A549 (cell line): ENCODE results near the gene EBF3.

Source experiments
- CEBPB ChIP-seq, 2 experiments: fragments of >200 bp in 1 of 2; sonication (Bioruptor Twin) in 1 of 2; formaldehyde crosslinking in 1 of 2; IDR thresholded peaks; 2 replicates each; pipeline ENCODE4 v1.6.1; 2012 to 2016
- CHD4 ChIP-seq: fragments of 200-600 bp; sonication (generic); IDR thresholded peaks from 2 replicates; pipeline ENCODE4 v1.6.1; 2016; ENCODE audit warnings: antibody characterized with exemption, mild to moderate bottlenecking, borderline replicate concordance
- E2F6 ChIP-seq: IDR thresholded peaks from 2 replicates; pipeline ENCODE4 v1.6.1; 2012; ENCODE audit warnings: low read depth, borderline replicate concordance
- EP300 ChIP-seq, 2 experiments: fragments of >200 bp; sonication (Bioruptor Twin); formaldehyde crosslinking; IDR thresholded peaks; 2 replicates in 1 of 2; 3 replicates in 1 of 2; pipeline ENCODE4 v1.6.1; 2016 to 2017
- ESRRA ChIP-seq: fragments of 150-350 bp; IDR thresholded peaks from 2 replicates; pipeline ENCODE4 v1.6.1; 2014; ENCODE audit warnings: mild to moderate bottlenecking, low read length, borderline replicate concordance
- GATA3 ChIP-seq: IDR thresholded peaks from 2 replicates; pipeline ENCODE4 v1.6.1; 2012; ENCODE audit warnings: borderline replicate concordance
- POLR2A ChIP-seq: IDR thresholded peaks from 2 replicates; pipeline ENCODE4 v1.6.1; 2012; ENCODE audit warnings: mild to moderate bottlenecking, low read length
- RFX5 ChIP-seq: fragments of 450-650 bp; IDR thresholded peaks from 2 replicates; pipeline ENCODE4 v1.7.1; 2014; ENCODE audit warnings: antibody characterized with exemption, mild to moderate bottlenecking, moderate library complexity
- TF ChIP-seq, protein P1 (sequence below): fragments of 200-600 bp; sonication (generic); IDR thresholded peaks from 2 replicates; pipeline ENCODE4 v1.6.1; 2016; ENCODE audit warnings: antibody characterized with exemption, mild to moderate bottlenecking, moderate library complexity
- TF ChIP-seq, protein P2 (sequence below): fragments of 450-650 bp; IDR thresholded peaks from 2 replicates; pipeline ENCODE4 v1.6.1; 2014; ENCODE audit warnings: antibody characterized with exemption
- TF ChIP-seq, protein P3 (sequence below): fragments of >200 bp; sonication (Bioruptor Twin); formaldehyde crosslinking; IDR thresholded peaks from 3 replicates; pipeline ENCODE4 v1.5.1; 2016
- TF ChIP-seq, protein P4 (sequence below): fragments of 250-450 bp; sonication (Bioruptor Pico); IDR thresholded peaks from 2 replicates; pipeline ENCODE4 v1.5.0; 2021; ENCODE audit warnings: mild to moderate bottlenecking, moderate library complexity, borderline replicate concordance

DNA sequence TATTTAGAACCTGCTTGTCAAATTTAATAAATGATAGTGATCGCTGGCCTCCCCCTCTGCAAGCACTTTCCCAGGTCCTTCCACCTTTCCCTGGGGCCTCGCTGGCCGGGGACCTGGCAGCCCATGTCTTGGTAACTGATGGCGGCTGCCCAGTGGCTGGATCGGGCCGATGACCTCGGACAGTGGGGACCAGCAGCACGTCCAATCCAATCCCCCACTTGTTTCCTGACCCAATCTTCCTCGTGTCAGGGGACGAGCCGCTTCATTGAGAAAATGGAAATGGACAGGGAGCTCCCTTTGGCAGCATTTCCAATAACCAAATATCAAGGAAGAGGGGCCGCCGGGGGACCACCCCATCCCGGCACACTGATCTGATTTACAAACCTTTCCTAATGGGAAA lies 17.2 kb downstream of the EBF3 start:
- TF ChIP-seq E2F6 (no peak), ESRRA (no peak), CHD4 (no peak), RFX5 (no peak), CEBPB (IDR thresholded peaks at IDR 0.05) (no peak), GATA3 (no peak), POLR2A (no peak), EP300 (IDR thresholded peaks at IDR 0.05) (no peak)
- TF ChIP-seq, protein P1, sequence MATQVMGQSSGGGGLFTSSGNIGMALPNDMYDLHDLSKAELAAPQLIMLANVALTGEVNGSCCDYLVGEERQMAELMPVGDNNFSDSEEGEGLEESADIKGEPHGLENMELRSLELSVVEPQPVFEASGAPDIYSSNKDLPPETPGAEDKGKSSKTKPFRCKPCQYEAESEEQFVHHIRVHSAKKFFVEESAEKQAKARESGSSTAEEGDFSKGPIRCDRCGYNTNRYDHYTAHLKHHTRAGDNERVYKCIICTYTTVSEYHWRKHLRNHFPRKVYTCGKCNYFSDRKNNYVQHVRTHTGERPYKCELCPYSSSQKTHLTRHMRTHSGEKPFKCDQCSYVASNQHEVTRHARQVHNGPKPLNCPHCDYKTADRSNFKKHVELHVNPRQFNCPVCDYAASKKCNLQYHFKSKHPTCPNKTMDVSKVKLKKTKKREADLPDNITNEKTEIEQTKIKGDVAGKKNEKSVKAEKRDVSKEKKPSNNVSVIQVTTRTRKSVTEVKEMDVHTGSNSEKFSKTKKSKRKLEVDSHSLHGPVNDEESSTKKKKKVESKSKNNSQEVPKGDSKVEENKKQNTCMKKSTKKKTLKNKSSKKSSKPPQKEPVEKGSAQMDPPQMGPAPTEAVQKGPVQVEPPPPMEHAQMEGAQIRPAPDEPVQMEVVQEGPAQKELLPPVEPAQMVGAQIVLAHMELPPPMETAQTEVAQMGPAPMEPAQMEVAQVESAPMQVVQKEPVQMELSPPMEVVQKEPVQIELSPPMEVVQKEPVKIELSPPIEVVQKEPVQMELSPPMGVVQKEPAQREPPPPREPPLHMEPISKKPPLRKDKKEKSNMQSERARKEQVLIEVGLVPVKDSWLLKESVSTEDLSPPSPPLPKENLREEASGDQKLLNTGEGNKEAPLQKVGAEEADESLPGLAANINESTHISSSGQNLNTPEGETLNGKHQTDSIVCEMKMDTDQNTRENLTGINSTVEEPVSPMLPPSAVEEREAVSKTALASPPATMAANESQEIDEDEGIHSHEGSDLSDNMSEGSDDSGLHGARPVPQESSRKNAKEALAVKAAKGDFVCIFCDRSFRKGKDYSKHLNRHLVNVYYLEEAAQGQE, result no peak
- TF ChIP-seq, protein P2, sequence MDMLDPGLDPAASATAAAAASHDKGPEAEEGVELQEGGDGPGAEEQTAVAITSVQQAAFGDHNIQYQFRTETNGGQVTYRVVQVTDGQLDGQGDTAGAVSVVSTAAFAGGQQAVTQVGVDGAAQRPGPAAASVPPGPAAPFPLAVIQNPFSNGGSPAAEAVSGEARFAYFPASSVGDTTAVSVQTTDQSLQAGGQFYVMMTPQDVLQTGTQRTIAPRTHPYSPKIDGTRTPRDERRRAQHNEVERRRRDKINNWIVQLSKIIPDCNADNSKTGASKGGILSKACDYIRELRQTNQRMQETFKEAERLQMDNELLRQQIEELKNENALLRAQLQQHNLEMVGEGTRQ, result no peak
- TF ChIP-seq, protein P3, sequence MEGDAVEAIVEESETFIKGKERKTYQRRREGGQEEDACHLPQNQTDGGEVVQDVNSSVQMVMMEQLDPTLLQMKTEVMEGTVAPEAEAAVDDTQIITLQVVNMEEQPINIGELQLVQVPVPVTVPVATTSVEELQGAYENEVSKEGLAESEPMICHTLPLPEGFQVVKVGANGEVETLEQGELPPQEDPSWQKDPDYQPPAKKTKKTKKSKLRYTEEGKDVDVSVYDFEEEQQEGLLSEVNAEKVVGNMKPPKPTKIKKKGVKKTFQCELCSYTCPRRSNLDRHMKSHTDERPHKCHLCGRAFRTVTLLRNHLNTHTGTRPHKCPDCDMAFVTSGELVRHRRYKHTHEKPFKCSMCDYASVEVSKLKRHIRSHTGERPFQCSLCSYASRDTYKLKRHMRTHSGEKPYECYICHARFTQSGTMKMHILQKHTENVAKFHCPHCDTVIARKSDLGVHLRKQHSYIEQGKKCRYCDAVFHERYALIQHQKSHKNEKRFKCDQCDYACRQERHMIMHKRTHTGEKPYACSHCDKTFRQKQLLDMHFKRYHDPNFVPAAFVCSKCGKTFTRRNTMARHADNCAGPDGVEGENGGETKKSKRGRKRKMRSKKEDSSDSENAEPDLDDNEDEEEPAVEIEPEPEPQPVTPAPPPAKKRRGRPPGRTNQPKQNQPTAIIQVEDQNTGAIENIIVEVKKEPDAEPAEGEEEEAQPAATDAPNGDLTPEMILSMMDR, result no peak
- TF ChIP-seq, protein P4, sequence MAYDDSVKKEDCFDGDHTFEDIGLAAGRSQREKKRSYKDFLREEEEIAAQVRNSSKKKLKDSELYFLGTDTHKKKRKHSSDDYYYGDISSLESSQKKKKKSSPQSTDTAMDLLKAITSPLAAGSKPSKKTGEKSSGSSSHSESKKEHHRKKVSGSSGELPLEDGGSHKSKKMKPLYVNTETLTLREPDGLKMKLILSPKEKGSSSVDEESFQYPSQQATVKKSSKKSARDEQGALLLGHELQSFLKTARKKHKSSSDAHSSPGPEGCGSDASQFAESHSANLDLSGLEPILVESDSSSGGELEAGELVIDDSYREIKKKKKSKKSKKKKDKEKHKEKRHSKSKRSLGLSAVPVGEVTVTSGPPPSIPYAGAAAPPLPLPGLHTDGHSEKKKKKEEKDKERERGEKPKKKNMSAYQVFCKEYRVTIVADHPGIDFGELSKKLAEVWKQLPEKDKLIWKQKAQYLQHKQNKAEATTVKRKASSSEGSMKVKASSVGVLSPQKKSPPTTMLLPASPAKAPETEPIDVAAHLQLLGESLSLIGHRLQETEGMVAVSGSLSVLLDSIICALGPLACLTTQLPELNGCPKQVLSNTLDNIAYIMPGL (CRISPR knock-in tag), result no peak
